Skeletal muscle tissue (tissue), 4 donors: ENCODE measurements around the gene SUSD6. TPM values are rescaled to one million over a fixed set of nuclear protein-coding genes. Genes with fewer than 3 reads are reported as not detected.

Source experiments
- H3K27ac ChIP-seq: one replicate; pipeline ENCODE4 v1.7.0; 2013; ENCODE audit warnings: mild to moderate bottlenecking, low read depth, low read length, inconsistent platforms
- H3K27me3 ChIP-seq, 3 donors: one replicate each; pipeline ENCODE4 v1.7.0; 2013; ENCODE audit warnings: low read length in 3 of 3; ENCODE audit not compliant: control insufficient read depth in 3 of 3, insufficient read depth in 3 of 3
- H3K36me3 ChIP-seq, 3 donors: one replicate each; pipeline ENCODE4 v1.7.0; 2013; ENCODE audit warnings: low read length in 3 of 3; ENCODE audit not compliant: control insufficient read depth in 3 of 3, insufficient read depth in 3 of 3
- H3K4me1 ChIP-seq, 3 donors: one replicate each; pipeline ENCODE4 v1.7.0; 2013; ENCODE audit warnings: low read length in 3 of 3, mild to moderate bottlenecking in 3 of 3; ENCODE audit not compliant: control insufficient read depth in 3 of 3, insufficient read depth in 3 of 3
- H3K4me3 ChIP-seq, 3 donors: one replicate each; pipeline ENCODE4 v1.7.0; 2013; ENCODE audit warnings: low read length in 3 of 3
- H3K9ac ChIP-seq, 3 donors: one replicate each; pipeline ENCODE4 v1.7.0; 2013; ENCODE audit warnings: low read length in 3 of 3, mild to moderate bottlenecking in 3 of 3, moderate library complexity in 2 of 3, low read depth in 1 of 3
- H3K9me3 ChIP-seq, 3 donors: one replicate each; pipeline ENCODE4 v1.7.0; 2013; ENCODE audit warnings: low read length in 3 of 3; ENCODE audit not compliant: control insufficient read depth in 3 of 3
- total RNA-seq: library from RNA; depleted of rRNA; stranded (reverse); fragments of >200 nt; gene quantifications from one replicate; pipeline ENCODE4 v1.2.3, GENCODE V29; 2014
- donor health status: Osteomylitis.

SUSD6 gene
- total RNA-seq = 10.4 TPM

GRCh38 chr14:69611172-69612013, at the start of gene SUSD6:
SUSD6 (plus strand) TSS chr14:69611596; CDS start chr14:69658593, 46,997 bp downstream.
- H3K27me3 ChIP-seq = no peaks in the 10 kb centered on the region

GRCh38 chr14:69561893-69562292, 49.5 kb upstream of the SUSD6 start:
- H3K27ac ChIP-seq = no peak overlapping the region
- no peak overlapping the region for H3K9ac ChIP-seq
- no peaks in the 10 kb centered on the region for H3K4me1 ChIP-seq
- H3K27me3 ChIP-seq = peaks cover 24 to 47% (median 28%) of the 10 kb centered on the region in 3 donors
- no peaks in the 10 kb centered on the region for H3K36me3 ChIP-seq
- H3K9me3 ChIP-seq = no peaks in the 10 kb centered on the region
- H3K4me3 ChIP-seq = no peak overlapping the region

More at GRCh38 chr14:69611172-69612013, at the start of gene SUSD6:
- Histone ChIP-seq H3K27ac (peak within 1 kb of the TSS; percentile 94), H3K4me3 (peak within 1 kb of the TSS; percentile 80 to 93 (median 84)), H3K4me1 (peaks cover 45 to 56% (median 48%) of the 10 kb centered on the region in 3 donors), H3K36me3 (no peaks in the 10 kb centered on the region), H3K9me3 (no peaks in the 10 kb centered on the region), H3K9ac (peak within 1 kb of the TSS; percentile 85 to 97 (median 92))

GRCh38 chr14:69567563-69567962, 43.8 kb upstream of the SUSD6 start:
- no peak overlapping the region for H3K9ac ChIP-seq
- H3K27ac ChIP-seq = no peak overlapping the region
- H3K4me1 ChIP-seq = peaks cover 11 to 15% (median 11%) of the 10 kb centered on the region in 3 donors
- H3K9me3 ChIP-seq = no peaks in the 10 kb centered on the region
- no peaks in the 10 kb centered on the region for H3K36me3 ChIP-seq
- no peak overlapping the region for H3K4me3 ChIP-seq
- H3K27me3 ChIP-seq = peaks cover 48 to 79% (median 70%) of the 10 kb centered on the region in 3 donors

- Histone ChIP-seq H3K36me3 (no peaks in the 10 kb centered on the region), H3K27ac (no peak overlapping the region), H3K27me3 (peaks cover 58 to 89% (median 78%) of the 10 kb centered on the region in 3 donors), H3K9ac (no peak overlapping the region), H3K4me1 (peaks cover 30 to 34% (median 30%) of the 10 kb centered on the region in 3 donors), H3K4me3 (no peak overlapping the region), H3K9me3 (no peaks in the 10 kb centered on the region)
Measured at GRCh38 chr14:69569859-69570258, 41.5 kb upstream of the SUSD6 start.

GRCh38 chr14:69570836-69571330, 40.5 kb upstream of the SUSD6 start:
- Histone ChIP-seq H3K4me3 (no peak overlapping the region), H3K27me3 (peaks cover 62 to 90% (median 77%) of the 10 kb centered on the region in 3 donors)

GRCh38 chr14:69571449-69572029, 39.9 kb upstream of the SUSD6 start:
- peaks cover 68 to 90% (median 78%) of the 10 kb centered on the region in 3 donors for H3K27me3 ChIP-seq
- peak overlapping the region; percentile 38 to 70 (median 66) for H3K4me3 ChIP-seq
- H3K27ac ChIP-seq = no peak overlapping the region
- peak overlapping the region in 1 of 3 donors; percentile 40 for H3K9ac ChIP-seq
- peaks cover 30 to 34% (median 30%) of the 10 kb centered on the region in 3 donors for H3K4me1 ChIP-seq
- H3K36me3 ChIP-seq = no peaks in the 10 kb centered on the region
- H3K9me3 ChIP-seq = no peaks in the 10 kb centered on the region

More at GRCh38 chr14:69570836-69571330, 40.5 kb upstream of the SUSD6 start:
- Histone ChIP-seq H3K4me1 (peaks cover 30 to 34% (median 30%) of the 10 kb centered on the region in 3 donors), H3K9me3 (no peaks in the 10 kb centered on the region), H3K27ac (no peak overlapping the region), H3K36me3 (no peaks in the 10 kb centered on the region), H3K9ac (no peak overlapping the region)

- peaks cover 75 to 90% (median 82%) of the 10 kb centered on the region in 3 donors for H3K27me3 ChIP-seq
- H3K9me3 ChIP-seq = no peaks in the 10 kb centered on the region
- peaks cover 30 to 34% (median 30%) of the 10 kb centered on the region in 3 donors for H3K4me1 ChIP-seq
- H3K36me3 ChIP-seq = no peaks in the 10 kb centered on the region
- H3K4me3 ChIP-seq = peak overlapping the region; percentile 38 to 70 (median 66)
- H3K9ac ChIP-seq = peak overlapping the region in 1 of 3 donors; percentile 40
- no peak overlapping the region for H3K27ac ChIP-seq
Measured at GRCh38 chr14:69572030-69572840, 39.2 kb upstream of the SUSD6 start.

GRCh38 chr14:69572841-69573135, 38.6 kb upstream of the SUSD6 start:
- Histone ChIP-seq H3K4me1 (peaks cover 30 to 34% (median 30%) of the 10 kb centered on the region in 3 donors), H3K9ac (no peak overlapping the region), H3K27me3 (peaks cover 74 to 87% (median 79%) of the 10 kb centered on the region in 3 donors), H3K9me3 (no peaks in the 10 kb centered on the region), H3K36me3 (no peaks in the 10 kb centered on the region), H3K4me3 (peak overlapping the region in 2 of 3 donors; percentile 66 to 70), H3K27ac (no peak overlapping the region)

GRCh38 chr14:69573205-69573830, 38.1 kb upstream of the SUSD6 start:
- Histone ChIP-seq H3K4me3 (peak overlapping the region in 2 of 3 donors; percentile 43 to 52), H3K9me3 (no peaks in the 10 kb centered on the region), H3K9ac (no peak overlapping the region), H3K4me1 (peaks cover 30 to 34% (median 30%) of the 10 kb centered on the region in 3 donors), H3K27me3 (peaks cover 74 to 85% (median 77%) of the 10 kb centered on the region in 3 donors), H3K36me3 (no peaks in the 10 kb centered on the region), H3K27ac (no peak overlapping the region)
